ENCODE data around the gene RFXANK.

RFXANK gene

GRCh38 chr19:19209372-19209771 is 17.3 kb downstream of the RFXANK start:
- no peak for TF ChIP-seq CTCF (IDR thresholded peaks at IDR 0.05; ENCODE audit: insufficient read depth, low read length, missing control alignments)
- no peak for DNase-seq (ENCODE audit: low read depth, low spot score)
- POLR2A ChIA-PET: no interaction called here
- H3K4me3 ChIP-seq (ENCODE audit: low read depth, low read length): no peak overlapping the region
- CTCF ChIA-PET: no interaction called here

- no peak for TF ChIP-seq CTCF (IDR thresholded peaks at IDR 0.05; ENCODE audit: insufficient read depth, low read length, missing control alignments)
- no peak within 1 kb of the TSS for H3K4me3 ChIP-seq (ENCODE audit: low read depth, low read length)
- ChIA-PET CTCF (interaction anchor here (1.3 kb wide), 1 partner anchor 15 kb away, joined by 3 read pairs; no protein-coding TSS in a partner anchor), POLR2A (no interaction called here)
- DNase-seq (ENCODE audit: low read depth, low spot score): no peak
Measured at GRCh38 chr19:19211499-19212420, 19.7 kb downstream of the RFXANK start, which contains the start of gene NCAN. NCAN (plus strand) TSS chr19:19211958; CDS start chr19:19216954, 4,996 bp downstream.

GRCh38 chr19:19212916-19213315 is 20.9 kb downstream of the RFXANK start:
- no peak for DNase-seq (ENCODE audit: low read depth, low spot score)
- H3K4me3 ChIP-seq (ENCODE audit: low read depth, low read length): no peak overlapping the region
- ChIA-PET POLR2A (no interaction called here), CTCF (no interaction called here)
- TF ChIP-seq CTCF (IDR thresholded peaks at IDR 0.05; ENCODE audit: insufficient read depth, low read length, missing control alignments): no peak

GRCh38 chr19:19213426-19214158 is 21.5 kb downstream of the RFXANK start:
- POLR2A ChIA-PET: no interaction called here
- TF ChIP-seq CTCF (IDR thresholded peaks at IDR 0.05; ENCODE audit: insufficient read depth, low read length, missing control alignments): no peak
- no peak overlapping the region for H3K4me3 ChIP-seq (ENCODE audit: low read depth, low read length)
- CTCF ChIA-PET: no interaction called here
- DNase-seq (ENCODE audit: low read depth, low spot score): no peak

- DNase-seq (ENCODE audit: low read depth, low spot score): no peak
- TF ChIP-seq CTCF (IDR thresholded peaks at IDR 0.05; ENCODE audit: insufficient read depth, low read length, missing control alignments): no peak
- H3K4me3 ChIP-seq (ENCODE audit: low read depth, low read length): no peak overlapping the region
- ChIA-PET CTCF (no interaction called here), POLR2A (no interaction called here)
Measured at GRCh38 chr19:19214159-19214490, 22.1 kb downstream of the RFXANK start.

- CTCF ChIA-PET: interaction anchor here (1.4 kb wide), 1 partner anchor 11 kb away, joined by 3 read pairs; no protein-coding TSS in a partner anchor
- no peak overlapping the region for H3K4me3 ChIP-seq (ENCODE audit: low read depth, low read length)
- POLR2A ChIA-PET: no interaction called here
- no peak for DNase-seq (ENCODE audit: low read depth, low spot score)
- TF ChIP-seq CTCF (IDR thresholded peaks at IDR 0.05; ENCODE audit: insufficient read depth, low read length, missing control alignments): no peak
Measured at GRCh38 chr19:19214892-19215291, 22.8 kb downstream of the RFXANK start.
